ENCODE data around the gene RNASEH1. TPM values are rescaled to one million over a fixed set of nuclear protein-coding genes. Genes with fewer than 3 reads are reported as not detected.
A peak's percentile ranks its signal among the peaks of the same experiment; 100 is the strongest.

The RNASEH1 gene
- total RNA-seq, 1 experiment from 2014 or later = 42.0 TPM

GRCh38 chr2:3563521-3563976 lies 5.4 kb upstream of the RNASEH1 start:
- Histone ChIP-seq H3T11ph (ENCODE audit: low read length) (no peak overlapping the region), H3K4me2 (ENCODE audit: insufficient read depth, insufficient read length, low read length) (no peak overlapping the region), H2AFZ (ENCODE audit: low read length) (no peak overlapping the region), H3K23ac (ENCODE audit: insufficient read length, low read depth, low read length) (no peak overlapping the region), H3K4ac (ENCODE audit: low read depth, low read length) (no peak overlapping the region; the same call in 1 of the 2 replicates), H4K8ac (replicated peaks; ENCODE audit: insufficient read length, low read depth, low read length) (no peak overlapping the region), H3K14ac (ENCODE audit: insufficient read depth, low read length) (no peak overlapping the region), H3K9ac (ENCODE audit: extremely low read depth, insufficient read length, low read length) (no peak overlapping the region), H3K79me2 (ENCODE audit: insufficient read depth, low read length) (no peaks in the 10 kb centered on the region), H2BK5ac (ENCODE audit: insufficient read length, low read length) (no peak overlapping the region), H2BK15ac (ENCODE audit: low read depth, low read length) (no peak overlapping the region), H2BK20ac (ENCODE audit: low read depth, low read length, poor library complexity, severe bottlenecking) (peak overlapping the region; percentile 66), H2AK5ac (ENCODE audit: insufficient read length, low read length) (no peak overlapping the region), H3K27ac (ENCODE audit: insufficient read length, low read depth, low read length) (no peak overlapping the region), H3K9me3 (ENCODE audit: control insufficient read depth, low read depth, low read length) (no peaks in the 10 kb centered on the region), H3K79me1 (ENCODE audit: insufficient read depth, low read depth, low read length, poor library complexity, severe bottlenecking) (no peaks in the 10 kb centered on the region), H2BK120ac (ENCODE audit: low read depth, low read length, poor library complexity, severe bottlenecking) (no peak overlapping the region), H4K20me1 (ENCODE audit: control insufficient read depth, insufficient read depth, insufficient read length) (peaks cover 4% of the 10 kb centered on the region), H3K4me1 (ENCODE audit: insufficient read depth, low read length) (no peaks in the 10 kb centered on the region), H3K27me3 (ENCODE audit: insufficient read depth, low read length) (no peaks in the 10 kb centered on the region), H3K23me2 (ENCODE audit: insufficient read length, low read depth, low read length, poor library complexity, severe bottlenecking) (no peaks in the 10 kb centered on the region), H4K5ac (ENCODE audit: insufficient read length, low read depth, low read length) (peak overlapping the region; percentile 37), H3K18ac (ENCODE audit: insufficient read length, low read depth, low read length) (no peak overlapping the region), H2BK12ac (ENCODE audit: insufficient read length, low read depth, low read length) (peak overlapping the region; percentile 68), H4K91ac (ENCODE audit: insufficient read length, low read depth, low read length) (no peak overlapping the region), H3K56ac (ENCODE audit: insufficient read length, low read depth, low read length) (no peak overlapping the region)
- Mint-ChIP-seq H3K4me1 (peaks cover 5 to 7% of the 10 kb centered on the region in 2 experiments), H3K36me3 (ENCODE audit: insufficient read depth in 1 of 3, low read depth in 3 of 3) (peaks cover 9 to 32% (median 23%) of the 10 kb centered on the region in 3 experiments; a peak in 6 of 7 replicates), H3K27ac (peak overlapping the region in 1 of 3 experiments; percentile 94; a peak in 1 of 7 replicates), H3K27me3 (ENCODE audit: low read depth) (no peaks in the 10 kb centered on the region; the same call in 1 of the 2 replicates), H3K4me3 (no peak overlapping the region), H3K9me3 (no peaks in the 10 kb centered on the region)
- no CpG with 5 or more reads among the region's 5 CpGs for WGBS (ENCODE audit: extremely low coverage, insufficient read length, low lambda C conversion rate)
- no peak for TF ChIP-seq CTCF (conservative IDR thresholded peaks at IDR 0.05)
- DNase-seq = no peak
